Measurements from ENCODE around the gene HSP90AB1.

The HSP90AB1 gene

GRCh38 chr6:44255871-44256774 lies 9.2 kb downstream of the HSP90AB1 start:
- peak; percentile 55 for DNase-seq

DNA sequence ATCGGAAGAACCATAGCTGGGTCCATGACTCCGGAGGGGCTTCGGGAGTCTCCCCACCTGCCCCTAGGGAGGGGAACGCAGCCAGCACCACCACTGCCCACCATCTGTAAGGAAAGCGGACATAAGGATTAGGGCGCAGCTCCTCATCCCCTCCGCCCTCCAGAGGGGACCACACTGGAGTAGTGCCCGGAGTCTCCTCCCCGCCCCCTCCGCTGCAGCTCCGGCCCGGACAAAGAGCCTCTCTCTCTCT lies 9.8 kb downstream of the HSP90AB1 start:
- peak; percentile 52 for DNase-seq

DNA sequence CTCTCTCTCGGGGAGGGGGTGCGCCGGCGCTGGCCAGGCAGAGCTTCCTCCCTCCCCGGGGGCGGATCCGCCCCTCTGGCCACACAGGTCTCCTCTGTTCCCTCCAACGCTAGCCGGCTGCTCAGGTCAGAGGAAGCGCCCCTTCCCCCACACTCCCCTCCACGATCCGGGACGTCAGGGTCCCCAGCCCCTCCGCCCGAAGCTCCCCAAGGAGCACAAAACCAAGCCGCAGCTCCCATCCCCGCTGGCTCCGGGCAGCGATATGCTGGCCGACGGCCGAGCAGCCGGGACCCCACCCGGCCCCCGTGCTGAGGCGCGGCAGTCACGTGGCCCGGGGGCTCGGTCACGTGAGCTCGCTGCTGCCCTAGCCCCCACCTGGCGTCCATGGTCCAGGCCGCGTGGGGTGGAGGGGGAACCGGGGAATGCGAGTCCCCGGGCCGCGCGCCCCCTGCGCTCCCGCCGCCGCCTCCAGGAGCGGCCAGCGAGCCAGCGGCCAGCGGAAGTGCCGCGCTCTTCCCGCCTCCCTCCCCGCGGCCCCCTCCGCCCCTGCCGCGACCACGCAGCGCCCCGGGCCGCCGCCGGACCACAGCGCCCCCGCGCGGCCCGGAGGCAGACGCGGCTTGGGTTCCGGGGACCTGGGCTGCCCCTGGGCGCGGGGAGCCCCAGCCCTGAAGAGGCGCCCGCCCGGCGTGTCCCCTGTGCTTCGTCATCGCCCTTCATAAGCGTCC lies 10.3 kb downstream of the HSP90AB1 start, which contains the start of gene SLC35B2:
TSS of gene SLC35B2 (minus strand) at position 504 of the 728 bp plus-strand sequence. CDS start at position 386, 118 bp downstream.
- DNase-seq, result peak; percentile 81

DNA sequence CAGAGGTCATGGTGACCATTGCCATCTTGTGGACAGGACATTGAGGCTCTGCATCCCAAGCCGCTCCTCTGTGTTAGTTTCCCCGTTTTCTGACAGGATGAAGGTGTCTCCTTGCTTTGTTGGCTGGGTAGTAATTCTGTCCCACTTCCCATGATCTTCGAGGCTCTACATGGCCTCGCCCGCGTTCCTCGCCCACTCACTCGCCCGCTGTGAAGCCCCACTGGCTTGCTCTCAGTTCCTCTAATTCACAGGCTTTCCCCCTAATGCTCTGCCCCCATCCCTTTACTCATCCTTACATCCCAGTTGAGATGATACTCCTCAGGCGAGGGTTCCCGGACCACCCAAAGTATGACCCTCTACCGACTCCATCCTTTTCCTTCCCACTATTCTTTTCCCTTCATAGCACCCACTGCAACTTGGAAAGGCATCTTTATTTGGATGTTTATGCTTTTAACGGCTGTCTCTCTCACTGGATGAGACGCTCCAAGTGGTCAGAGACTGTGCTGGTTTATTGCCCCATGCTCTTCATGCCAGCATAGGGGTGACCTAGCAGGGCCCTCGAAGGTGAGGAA lies 10.9 kb downstream of the HSP90AB1 start:
- DNase-seq, result no peak

GRCh38 chr6:44258325-44258863 lies 11.5 kb downstream of the HSP90AB1 start:
- DNase-seq, result no peak

- DNase-seq, result no peak
Observed at GRCh38 chr6:44258921-44259320, 12.0 kb downstream of the HSP90AB1 start.

- DNase-seq, result no peak
Observed at GRCh38 chr6:44260011-44260410, 13.1 kb downstream of the HSP90AB1 start.

DNA sequence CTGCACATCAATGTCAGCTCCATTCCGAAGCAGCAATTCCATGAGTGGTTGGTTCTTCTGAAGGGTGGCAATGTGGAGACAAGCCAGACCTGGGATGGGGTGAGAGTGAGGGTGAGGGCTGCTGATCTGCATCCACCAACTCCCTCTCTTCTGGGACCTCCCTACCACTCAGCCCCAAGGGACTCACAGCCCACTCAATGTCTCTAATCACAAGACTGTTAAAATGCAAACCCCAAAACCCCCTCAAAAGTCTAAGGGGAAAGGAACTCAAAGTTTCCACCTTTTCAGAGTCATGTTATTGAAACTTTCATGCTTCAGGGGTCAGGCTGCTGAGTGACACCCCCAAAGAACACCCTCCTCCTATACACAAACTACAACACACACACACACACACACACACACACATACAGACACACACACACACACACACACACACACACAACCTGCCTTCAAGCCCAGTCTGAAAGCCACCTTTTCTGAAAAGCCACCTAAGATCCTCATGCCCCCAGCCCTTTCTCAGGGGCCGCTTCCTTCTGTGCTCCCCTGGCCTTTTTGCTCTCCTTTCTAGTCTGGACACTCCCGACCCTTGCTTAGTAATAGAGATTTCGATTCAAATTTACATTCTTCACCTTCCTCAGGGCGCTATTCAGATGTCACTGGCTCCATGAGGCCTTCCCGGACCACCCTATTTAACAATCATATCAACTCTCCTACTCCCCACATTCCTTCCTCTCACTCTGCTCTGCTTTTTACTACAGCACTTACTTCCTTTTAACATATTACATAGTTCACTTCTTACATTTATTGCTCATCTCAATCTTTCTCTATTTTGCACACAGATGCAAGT lies 13.8 kb downstream of the HSP90AB1 start:
- DNase-seq, result no peak

- no peak for DNase-seq
Observed at GRCh38 chr6:44261581-44261980, 14.7 kb downstream of the HSP90AB1 start.

DNA sequence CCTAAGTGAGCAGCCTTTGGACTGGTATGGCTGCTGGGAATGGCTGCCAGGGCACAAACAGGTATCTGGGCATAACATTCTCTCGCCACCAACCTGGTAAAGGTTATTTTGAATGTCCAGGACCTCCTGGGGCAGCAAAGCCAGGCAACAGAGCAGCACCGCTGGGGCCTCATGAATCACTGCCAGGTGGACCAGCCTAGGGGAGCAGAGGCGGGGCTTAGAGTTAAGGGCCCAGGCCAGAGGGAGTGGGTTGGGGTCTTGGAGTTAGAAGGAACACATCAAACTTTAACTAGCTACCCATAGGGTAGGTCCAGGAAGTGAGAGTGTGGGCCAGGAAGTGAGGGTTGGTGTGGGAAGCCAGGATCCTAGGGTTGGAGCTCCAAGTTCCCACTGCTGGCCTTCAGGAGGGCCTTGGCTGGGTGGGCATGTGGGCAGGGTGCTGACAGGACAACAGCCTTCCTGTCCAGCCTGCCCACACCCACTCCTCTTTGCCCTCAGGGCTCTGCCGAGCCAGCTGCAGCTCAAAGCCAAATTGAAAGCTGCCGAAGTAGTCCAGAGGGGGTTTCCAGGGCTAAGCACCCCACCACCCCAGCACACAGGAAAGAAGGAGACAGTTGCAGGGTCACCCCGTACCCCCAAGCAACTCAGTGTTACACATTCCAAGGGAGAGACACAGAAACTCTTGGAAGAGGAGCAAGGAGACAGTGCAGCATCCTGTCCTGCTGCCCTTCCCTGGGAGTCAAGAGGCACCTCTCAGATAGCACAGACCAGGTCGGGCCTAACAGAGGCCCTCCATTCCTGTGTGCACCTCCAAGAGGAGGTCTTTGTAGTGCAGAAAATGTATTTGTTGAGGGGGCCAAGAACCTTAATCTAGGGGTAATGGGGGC lies 15.8 kb downstream of the HSP90AB1 start:
- no peak for DNase-seq

DNA sequence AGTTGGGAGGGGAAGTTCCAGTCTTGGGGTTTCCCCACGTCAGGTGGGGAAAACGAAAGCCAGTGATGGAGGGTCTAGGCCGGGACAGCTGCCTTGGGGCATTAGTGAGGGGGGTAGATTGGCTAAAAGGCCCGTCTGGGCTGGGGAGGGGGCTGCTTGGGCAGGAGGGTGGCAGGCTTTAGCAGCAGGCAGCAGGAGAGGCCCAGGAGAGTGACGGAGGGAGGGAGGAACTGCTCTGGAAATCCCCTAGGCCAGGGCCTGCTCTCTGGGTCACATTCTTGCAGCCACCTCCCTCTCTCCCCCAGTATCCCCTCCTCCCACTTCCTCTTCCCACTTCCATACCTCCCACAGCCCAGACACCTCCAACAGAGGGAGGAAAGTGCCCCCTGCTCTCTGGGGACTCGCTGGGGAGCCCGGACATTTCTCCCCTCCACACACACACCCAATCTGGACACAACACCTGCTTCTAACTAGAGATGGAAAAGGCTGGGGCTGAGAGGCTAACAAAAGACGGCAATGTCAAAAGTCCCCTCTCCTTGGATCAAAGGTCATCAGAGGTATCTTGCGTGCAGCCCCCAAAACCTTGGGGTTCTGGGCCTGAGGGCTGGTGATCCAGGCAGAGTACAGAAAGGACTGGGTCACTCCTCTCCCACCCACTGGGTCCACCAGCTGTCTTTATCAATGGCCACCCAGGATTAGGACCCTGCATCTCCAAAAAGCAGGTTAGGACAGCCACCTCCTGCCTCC lies 16.6 kb downstream of the HSP90AB1 start:
- DNase-seq, result peak; percentile 76

GRCh38 chr6:44264154-44265006 lies 17.5 kb downstream of the HSP90AB1 start:
- DNase-seq, result peak; percentile 62

DNA sequence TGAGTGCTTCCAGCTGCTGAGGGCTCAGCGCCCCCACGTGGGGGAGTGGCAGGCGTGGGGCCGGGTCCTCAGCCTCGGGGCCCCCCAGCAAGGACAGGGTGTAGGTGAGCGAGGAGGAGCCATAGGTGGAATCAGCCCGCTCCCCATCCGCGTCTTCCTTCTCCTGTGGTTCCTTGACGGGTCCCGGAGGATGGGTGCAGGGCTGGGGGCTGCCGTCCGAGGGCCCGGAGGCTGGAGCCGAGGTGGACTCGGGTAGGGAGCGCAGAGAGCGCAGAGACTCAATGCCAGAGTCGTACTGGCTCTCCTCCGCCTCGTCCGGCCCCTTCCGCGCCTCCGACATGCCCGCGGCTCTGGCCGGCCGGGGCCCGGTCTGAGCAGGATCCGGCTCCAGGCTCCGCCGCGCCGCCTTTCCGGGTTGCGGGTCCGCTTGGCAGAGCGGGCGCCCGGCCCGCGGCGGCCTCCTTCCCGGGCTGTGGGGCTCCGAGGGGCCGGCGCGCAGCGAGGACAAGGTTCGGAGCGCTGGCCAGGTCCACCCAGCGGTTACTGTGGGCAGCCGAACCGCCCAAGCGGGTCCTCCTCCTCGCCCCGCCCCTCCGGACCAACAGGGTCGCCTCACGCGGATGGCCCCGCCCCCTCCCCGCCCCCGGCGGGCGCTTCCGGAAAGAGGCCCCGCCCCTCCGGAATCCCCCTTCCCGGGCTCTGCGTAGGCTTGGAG lies 18.3 kb downstream of the HSP90AB1 start, which contains the start of gene NFKBIE:
TSS of gene NFKBIE (minus strand) at position 545 of the 715 bp plus-strand sequence. CDS start at position 340, 205 bp downstream.
- peak; percentile 97 for DNase-seq

DNA sequence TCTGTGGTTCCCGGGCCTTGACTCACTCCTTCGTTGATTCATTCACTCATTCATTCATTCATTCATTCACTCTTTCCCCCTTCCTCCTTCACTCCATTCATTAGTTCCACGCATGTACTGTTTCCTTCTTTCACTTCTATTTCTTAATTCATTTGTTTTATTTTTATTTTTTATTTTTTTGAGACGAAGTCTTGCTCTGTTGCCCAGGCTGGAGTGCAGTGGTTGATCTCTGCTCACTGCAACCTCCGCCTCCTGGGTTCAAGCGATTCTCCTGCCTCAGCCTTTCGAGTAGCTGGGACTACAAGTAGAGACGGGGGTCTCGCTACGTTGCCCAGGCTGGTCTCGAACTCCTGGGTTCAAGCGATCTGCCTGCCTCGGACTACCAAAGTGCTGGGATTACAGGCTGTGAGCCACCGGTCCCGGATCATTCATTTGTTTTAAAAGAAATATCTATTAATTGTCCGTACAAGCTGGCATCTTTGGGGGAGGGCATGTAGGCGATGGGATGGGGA lies 18.9 kb downstream of the HSP90AB1 start:
- no peak for DNase-seq

DNA sequence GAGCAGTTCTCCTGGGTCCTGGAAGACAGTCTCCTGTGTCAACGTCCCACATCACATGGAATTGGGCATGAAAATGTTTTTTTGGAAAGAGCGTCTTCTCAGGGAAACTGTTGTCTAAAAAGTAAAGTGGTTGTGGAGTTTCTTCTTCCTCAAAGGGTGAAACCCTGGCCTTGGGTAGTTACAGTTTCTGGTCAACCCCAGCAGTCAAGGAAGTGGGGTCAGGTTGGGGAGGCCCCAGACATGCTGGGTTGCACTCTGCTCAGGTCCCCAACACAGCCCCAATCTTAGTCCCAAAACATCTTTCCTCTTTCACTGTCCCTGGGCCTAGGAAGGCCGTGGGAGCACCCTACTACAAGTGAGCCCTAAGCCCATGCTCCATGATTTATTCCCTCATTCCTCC lies 19.4 kb downstream of the HSP90AB1 start:
- no peak for DNase-seq

GRCh38 chr6:44267252-44267651 lies 20.4 kb downstream of the HSP90AB1 start:
- no peak for DNase-seq

DNA sequence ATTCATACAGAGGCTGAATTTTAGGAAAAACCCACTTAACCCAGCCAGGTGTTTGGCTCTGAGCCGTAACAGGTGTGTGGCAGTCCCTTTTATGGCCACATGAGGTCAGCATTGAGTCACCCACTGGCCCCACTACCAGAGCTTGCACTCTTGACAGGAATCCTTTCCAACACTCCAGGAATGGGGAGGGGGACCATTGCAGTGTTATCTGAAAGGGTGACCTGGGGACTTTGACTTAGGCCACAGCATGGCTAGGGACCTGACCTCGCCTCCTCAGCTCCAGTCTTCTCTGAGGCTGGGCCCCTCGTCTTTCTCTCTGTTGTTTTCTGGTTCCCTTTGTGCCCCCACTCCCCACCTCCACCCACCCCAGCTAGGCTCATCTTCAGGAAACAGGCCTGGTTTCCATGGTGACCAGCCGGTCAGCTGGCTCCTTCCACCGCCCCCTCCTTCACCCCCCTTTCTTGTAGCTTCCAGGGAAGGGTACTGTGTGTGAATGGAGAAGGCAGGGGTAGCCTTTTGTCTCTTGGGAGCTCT lies 21.3 kb downstream of the HSP90AB1 start:
- peak; percentile 77 for DNase-seq

GRCh38 chr6:44269178-44269920 lies 22.4 kb downstream of the HSP90AB1 start:
- no peak for DNase-seq
